ENCODE results near the gene HBZ.

- TF ChIP-seq CTCF (IDR thresholded peaks at IDR 0.05) (no peak), POLR2A (IDR thresholded peaks at IDR 0.05) (no peak), POLR2AphosphoS5 (IDR thresholded peaks at IDR 0.05) (no peak)
These were observed 36.4 kb upstream of the HBZ start for GRCh38 chr16:116015-116414.

All from sigmoid colon (tissue), 4 donors.